ENCODE data around the gene LOXL4. TPM values are rescaled to one million over a fixed set of nuclear protein-coding genes. Genes with fewer than 3 reads are reported as not detected.

Gene LOXL4
- total and polyA plus RNA-seq, 9 donors, result 5.1 to 32.9 (median 8.2) TPM

DNA sequence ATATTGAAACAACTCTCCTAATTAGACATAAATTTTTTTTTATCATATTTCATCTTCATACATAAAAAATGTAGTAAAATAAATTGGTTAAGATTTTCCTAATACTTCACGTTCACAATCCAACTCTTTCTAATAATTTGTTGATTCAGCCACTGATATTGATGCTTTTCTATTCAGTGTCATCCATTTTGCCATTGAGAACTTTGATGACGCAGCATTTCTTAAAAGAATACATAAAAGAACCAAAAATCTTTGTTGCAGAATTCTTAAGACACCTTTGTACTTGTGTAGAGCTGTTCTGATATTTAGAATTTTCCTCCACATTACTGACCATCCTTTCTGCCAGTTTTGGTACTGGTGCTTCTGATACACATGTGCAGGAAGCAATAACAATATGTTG, 52.6 kb downstream of the LOXL4 start:
- Histone ChIP-seq H3K9me3 (no peaks in the 10 kb centered on the region), H3K4me3 (no peak overlapping the region), H3K27me3 (no peaks in the 10 kb centered on the region), H3K4me1 (ENCODE audit: insufficient read depth) (peaks cover 2% of the 10 kb centered on the region), H3K27ac (no peak overlapping the region), H3K36me3 (no peaks in the 10 kb centered on the region)
- TF ChIP-seq POLR2A (IDR thresholded peaks at IDR 0.05) (no peak), EP300 (IDR thresholded peaks at IDR 0.05) (no peak), CTCF (IDR thresholded peaks at IDR 0.05) (no peak)
- intact Hi-C loops (cut with DNase I), result no loop called here
- no peak for DNase-seq
- WGBS, 3 donors, result 97 to 98% (median 97%) methylated on average over 2 of the region's 2 CpGs

DNA sequence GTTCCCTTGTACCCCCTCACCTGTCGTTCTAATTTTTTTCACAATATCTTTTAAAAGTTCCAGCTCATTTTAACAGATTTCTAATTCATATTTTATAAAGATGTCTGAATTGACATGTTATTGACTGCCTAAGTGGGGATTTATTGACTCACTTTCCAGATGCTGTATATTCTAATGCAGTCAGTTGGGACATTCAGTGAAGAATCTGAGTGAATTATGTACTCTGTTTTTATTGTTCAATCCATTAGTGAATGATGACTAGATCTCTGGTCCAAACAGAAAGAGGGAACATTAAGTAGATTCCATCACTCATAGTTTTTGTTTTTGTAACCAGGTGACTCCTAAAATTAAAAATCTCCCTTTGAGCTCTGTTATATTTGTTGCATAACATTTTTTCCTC, 54.3 kb downstream of the LOXL4 start:
- H3K4me3 ChIP-seq, result no peak overlapping the region
- H3K4me1 ChIP-seq (ENCODE audit: insufficient read depth), result peaks cover 2% of the 10 kb centered on the region
- no peaks in the 10 kb centered on the region for H3K9me3 ChIP-seq
- H3K27me3 ChIP-seq, result no peaks in the 10 kb centered on the region
- intact Hi-C loops (cut with DNase I), result no loop called here
- no peak for DNase-seq
- WGBS, 3 donors, result 90 to 93% (median 90%) methylated on average over 1 of the region's 1 CpG
- no peak overlapping the region for H3K27ac ChIP-seq
- TF ChIP-seq POLR2A (IDR thresholded peaks at IDR 0.05) (no peak), EP300 (IDR thresholded peaks at IDR 0.05) (no peak), CTCF (IDR thresholded peaks at IDR 0.05) (no peak)
- no peaks in the 10 kb centered on the region for H3K36me3 ChIP-seq

- no peak overlapping the region for H3K4me3 ChIP-seq
- no peak for TF ChIP-seq EP300 (IDR thresholded peaks at IDR 0.05)
- intact Hi-C loops (cut with DNase I), result no loop called here
- no peaks in the 10 kb centered on the region for H3K36me3 ChIP-seq
- DNase-seq, result no peak
- H3K9me3 ChIP-seq, result no peaks in the 10 kb centered on the region
- H3K27ac ChIP-seq, result no peak overlapping the region
- WGBS, 3 donors, result 64 to 86% (median 81%) methylated on average over 1 of the region's 1 CpG
- peaks cover 2% of the 10 kb centered on the region for H3K4me1 ChIP-seq (ENCODE audit: insufficient read depth)
- H3K27me3 ChIP-seq, result no peaks in the 10 kb centered on the region
Measured at GRCh38 chr10:98212196-98212595, 55.8 kb downstream of the LOXL4 start.

DNA sequence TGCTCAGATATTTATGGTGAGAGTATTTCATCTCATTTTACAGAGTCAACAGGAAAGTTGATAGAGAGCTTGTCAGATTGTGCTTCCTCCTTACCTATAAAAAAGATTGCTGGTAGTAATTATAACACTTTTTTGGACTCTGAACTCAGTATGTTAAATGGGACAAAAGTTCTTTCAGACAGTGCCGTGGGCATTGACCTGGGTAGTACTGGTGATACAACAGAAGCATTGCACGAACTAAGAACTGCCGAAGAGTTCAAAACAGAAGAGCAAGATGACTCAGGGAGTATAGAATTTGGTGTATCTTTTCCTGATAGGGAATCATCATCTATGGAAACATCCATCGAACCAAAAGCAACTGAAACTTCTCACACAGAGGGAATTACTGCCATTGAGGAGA, 58.6 kb downstream of the LOXL4 start:
- no peaks in the 10 kb centered on the region for H3K27me3 ChIP-seq
- TF ChIP-seq CTCF (IDR thresholded peaks at IDR 0.05) (no peak), POLR2A (IDR thresholded peaks at IDR 0.05) (no peak), EP300 (IDR thresholded peaks at IDR 0.05) (no peak)
- no peak overlapping the region for H3K4me3 ChIP-seq
- WGBS, 3 donors, result 94 to 100% (median 97%) methylated on average over 4 of the region's 4 CpGs
- intact Hi-C loops (cut with DNase I), result no loop called here
- no peak for DNase-seq
- H3K27ac ChIP-seq, result no peak overlapping the region
- H3K4me1 ChIP-seq (ENCODE audit: insufficient read depth), result peaks cover 2% of the 10 kb centered on the region
- no peaks in the 10 kb centered on the region for H3K9me3 ChIP-seq
- H3K36me3 ChIP-seq, result no peaks in the 10 kb centered on the region

DNA sequence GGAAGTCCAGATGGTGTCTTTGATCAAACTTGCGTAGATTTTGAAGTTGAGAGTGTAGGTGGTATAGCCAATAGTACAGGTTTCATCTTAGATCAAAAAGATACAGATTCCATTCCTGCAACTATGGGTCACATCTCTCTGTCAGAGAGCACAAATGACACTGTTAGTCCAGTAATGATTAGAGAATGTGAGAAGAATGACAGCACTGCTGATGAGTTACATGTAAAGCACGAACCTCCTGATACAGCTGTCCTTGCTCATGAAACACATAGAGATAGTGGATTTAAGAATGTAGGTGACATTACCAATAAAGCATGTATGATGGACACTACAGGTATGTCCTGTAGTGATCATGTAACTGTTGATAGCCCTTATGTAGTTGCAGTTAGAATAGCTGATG, 59.1 kb downstream of the LOXL4 start:
- no peak overlapping the region for H3K4me3 ChIP-seq
- no peak for TF ChIP-seq EP300 (IDR thresholded peaks at IDR 0.05)
- TF ChIP-seq POLR2A (IDR thresholded peaks at IDR 0.05), result no peak
- TF ChIP-seq CTCF (IDR thresholded peaks at IDR 0.05), result no peak
- H3K9me3 ChIP-seq, result no peaks in the 10 kb centered on the region
- peaks cover 2% of the 10 kb centered on the region for H3K4me1 ChIP-seq (ENCODE audit: insufficient read depth)
- no peak for DNase-seq
- no peak overlapping the region for H3K27ac ChIP-seq
- H3K27me3 ChIP-seq, result no peaks in the 10 kb centered on the region
- WGBS, 3 donors, result 94 to 97% (median 97%) methylated on average over 2 of the region's 2 CpGs
- intact Hi-C loops (cut with DNase I), result no loop called here
- no peaks in the 10 kb centered on the region for H3K36me3 ChIP-seq
